NB4 (cell line): ENCODE measurements around the gene ATXN1L.
"Not testable (repeated sequence)": the region's sequence is repeated elsewhere in the genome, so short reads cannot be mapped to it uniquely, and the experiment has no call there.

Source experiments
- DNase-seq: peaks from one replicate; pipeline ENCODE4 v3.0.0; 2010; ENCODE audit warnings: low read depth
- H3K4me3 ChIP-seq: one replicate; pipeline ENCODE4 v1.5.1; 2011; ENCODE audit warnings: mild to moderate bottlenecking, low read depth, low read length, moderate library complexity
- MYC ChIP-seq: IDR thresholded peaks from 2 replicates; pipeline ENCODE4 v1.6.1; 2011; ENCODE audit warnings: low read depth, low read length
- POLR2A ChIP-seq: IDR thresholded peaks from 2 replicates; pipeline ENCODE4 v1.6.1; 2011; ENCODE audit warnings: mild to moderate bottlenecking; ENCODE audit not compliant: insufficient read length; ENCODE audit errors: extremely low read depth
- TF ChIP-seq, protein P1 (sequence below): IDR thresholded peaks from one replicate; pipeline ENCODE4 v1.5.1; 2012; ENCODE audit warnings: low read depth, low read length
- TF ChIP-seq, protein P2 (sequence below): IDR thresholded peaks from 2 replicates; pipeline ENCODE4 v1.6.1; 2011; ENCODE audit warnings: low read depth, low read length

The ATXN1L gene

DNA sequence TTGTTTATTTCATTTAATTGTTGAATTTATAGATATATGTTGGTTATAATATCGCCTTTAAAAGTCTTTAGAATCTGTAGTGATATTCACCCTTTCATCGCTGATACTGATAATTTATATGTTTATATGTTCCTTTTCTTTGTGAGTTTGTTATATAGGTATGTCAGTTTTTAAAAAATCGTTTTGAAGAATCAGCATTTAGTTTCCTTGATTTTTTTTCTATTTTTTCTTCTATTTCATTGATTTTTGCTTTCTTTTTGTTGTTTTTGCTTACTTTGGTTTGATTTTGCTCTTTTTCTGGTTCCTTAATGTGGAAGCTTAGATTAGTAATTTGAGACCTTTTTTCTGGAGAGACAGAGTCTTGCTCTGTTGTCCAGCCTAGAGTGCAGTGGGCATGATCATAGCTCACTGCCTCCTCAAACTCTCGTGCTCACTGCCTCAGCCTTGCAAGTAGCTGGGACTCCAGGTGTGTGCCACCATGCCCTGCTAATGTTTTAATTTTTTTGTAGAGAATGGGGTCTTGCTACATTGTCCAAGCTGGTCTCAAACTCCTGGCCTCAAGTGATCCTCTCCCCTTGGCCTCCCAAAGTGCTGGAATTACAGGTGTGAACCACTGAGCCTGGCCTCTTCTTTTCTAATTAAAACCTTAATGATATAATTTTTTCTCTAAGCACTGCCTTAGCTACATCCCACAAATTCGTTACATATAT lies 57.0 kb downstream of the ATXN1L start:
- DNase-seq, result no peak
- TF ChIP-seq, protein P1, sequence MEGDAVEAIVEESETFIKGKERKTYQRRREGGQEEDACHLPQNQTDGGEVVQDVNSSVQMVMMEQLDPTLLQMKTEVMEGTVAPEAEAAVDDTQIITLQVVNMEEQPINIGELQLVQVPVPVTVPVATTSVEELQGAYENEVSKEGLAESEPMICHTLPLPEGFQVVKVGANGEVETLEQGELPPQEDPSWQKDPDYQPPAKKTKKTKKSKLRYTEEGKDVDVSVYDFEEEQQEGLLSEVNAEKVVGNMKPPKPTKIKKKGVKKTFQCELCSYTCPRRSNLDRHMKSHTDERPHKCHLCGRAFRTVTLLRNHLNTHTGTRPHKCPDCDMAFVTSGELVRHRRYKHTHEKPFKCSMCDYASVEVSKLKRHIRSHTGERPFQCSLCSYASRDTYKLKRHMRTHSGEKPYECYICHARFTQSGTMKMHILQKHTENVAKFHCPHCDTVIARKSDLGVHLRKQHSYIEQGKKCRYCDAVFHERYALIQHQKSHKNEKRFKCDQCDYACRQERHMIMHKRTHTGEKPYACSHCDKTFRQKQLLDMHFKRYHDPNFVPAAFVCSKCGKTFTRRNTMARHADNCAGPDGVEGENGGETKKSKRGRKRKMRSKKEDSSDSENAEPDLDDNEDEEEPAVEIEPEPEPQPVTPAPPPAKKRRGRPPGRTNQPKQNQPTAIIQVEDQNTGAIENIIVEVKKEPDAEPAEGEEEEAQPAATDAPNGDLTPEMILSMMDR, result no peak
- TF ChIP-seq POLR2A, result no peak
- TF ChIP-seq, protein P2, sequence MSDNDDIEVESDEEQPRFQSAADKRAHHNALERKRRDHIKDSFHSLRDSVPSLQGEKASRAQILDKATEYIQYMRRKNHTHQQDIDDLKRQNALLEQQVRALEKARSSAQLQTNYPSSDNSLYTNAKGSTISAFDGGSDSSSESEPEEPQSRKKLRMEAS, result no peak
- no peak for TF ChIP-seq MYC
- H3K4me3 ChIP-seq, result no peak overlapping the region

DNA sequence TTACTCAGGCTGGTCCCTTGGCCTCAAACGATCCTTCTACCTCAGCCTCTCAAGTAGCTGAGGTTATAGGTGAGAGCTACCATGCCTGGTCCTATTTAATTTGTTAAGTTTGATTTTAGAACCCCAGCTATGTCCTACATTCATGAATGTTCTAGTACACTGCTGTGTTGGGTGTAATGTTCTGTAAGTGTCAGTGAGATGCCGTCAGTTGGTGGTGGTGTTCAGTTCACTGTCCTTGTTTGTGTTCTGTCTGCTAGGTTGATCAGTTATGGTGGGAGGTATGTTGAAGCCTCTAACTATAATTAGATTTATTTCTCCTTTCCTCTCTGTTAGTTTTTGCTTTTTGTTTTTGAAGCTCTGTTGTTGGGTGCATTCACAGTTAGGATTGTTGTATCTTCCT lies 57.8 kb downstream of the ATXN1L start:
- H3K4me3 ChIP-seq, result no peak overlapping the region
- no peak for DNase-seq
- TF ChIP-seq POLR2A, result no peak
- TF ChIP-seq, protein P2, result no peak

DNA sequence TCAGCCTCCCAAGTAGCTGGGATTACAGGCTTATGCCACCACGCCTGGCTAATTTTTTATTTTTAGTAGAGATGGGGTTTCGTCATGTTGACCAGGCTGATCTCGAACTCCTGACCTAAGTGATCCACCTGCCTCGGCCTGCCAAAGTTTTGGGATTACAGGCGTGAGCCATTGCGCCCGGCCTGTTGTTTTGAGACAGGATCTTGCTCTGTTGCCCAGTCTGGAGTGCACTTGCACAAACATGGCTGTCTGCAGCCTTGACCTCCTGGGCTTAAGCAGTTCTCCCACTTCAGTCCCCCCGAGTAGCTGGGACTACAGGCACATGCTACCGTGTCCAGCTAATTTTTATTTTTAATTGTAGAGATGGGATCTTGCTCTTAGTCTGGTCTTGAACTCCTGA lies 58.5 kb downstream of the ATXN1L start:
- DNase-seq, result no peak
- TF ChIP-seq POLR2A (no peak), MYC (no peak)
- TF ChIP-seq, protein P1, result no peak
- TF ChIP-seq, protein P2, result no peak
- H3K4me3 ChIP-seq, result no peak overlapping the region

DNA sequence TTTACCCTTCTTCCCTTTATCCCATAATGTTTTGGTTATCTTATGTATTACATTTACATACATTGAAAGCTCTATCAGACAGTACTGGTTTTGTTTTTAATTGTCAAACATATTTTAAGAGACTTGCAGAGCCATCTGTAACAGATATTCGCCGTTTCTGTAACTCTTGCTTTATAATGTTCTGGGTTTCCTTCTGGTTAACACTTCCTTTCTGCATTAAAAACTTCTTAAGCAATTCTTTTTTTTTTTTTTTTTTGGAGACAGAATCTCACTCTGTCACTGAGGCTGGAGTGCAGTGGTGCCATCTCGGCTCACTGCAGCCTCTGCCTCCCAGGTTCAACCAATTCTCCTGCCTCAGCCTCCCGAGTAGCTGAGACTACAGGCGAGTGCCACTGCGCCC lies 60.0 kb downstream of the ATXN1L start:
- DNase-seq, H3K4me3 ChIP-seq: not testable (repeated sequence)
